HG02759 (cell line): ENCODE results near the gene BSG.

Experiments
- ATAC-seq: cut with Tn5 transposase; IDR thresholded peaks from one replicate; pipeline ENCODE4 v1.9.1; 2021; ENCODE audit warnings: mild to moderate bottlenecking, moderate library complexity; ENCODE audit not compliant: unreplicated experiment

Gene BSG

GRCh38 chr19:570937-571565 lies 1.3 kb upstream of the BSG start:
- ATAC-seq, result no peak

- no peak for ATAC-seq
These were observed 826 bp upstream of the BSG start for GRCh38 chr19:571566-571974.

GRCh38 chr19:572743-573518 lies 535 bp downstream of the BSG start:
- ATAC-seq, result no peak

- ATAC-seq, result no peak
These were observed 1.1 kb downstream of the BSG start for GRCh38 chr19:573519-573825.

- no peak for ATAC-seq
These were observed 2.5 kb downstream of the BSG start for GRCh38 chr19:574658-575526.

GRCh38 chr19:575527-576506 lies 3.4 kb downstream of the BSG start:
- no peak for ATAC-seq

GRCh38 chr19:576768-577438 lies 4.5 kb downstream of the BSG start:
- no peak for ATAC-seq

GRCh38 chr19:577439-578392 lies 5.3 kb downstream of the BSG start:
- ATAC-seq, result no peak

GRCh38 chr19:579111-579841 lies 6.9 kb downstream of the BSG start:
- ATAC-seq, result no peak

- no peak for ATAC-seq
These were observed 7.4 kb downstream of the BSG start for GRCh38 chr19:579842-580155.

- no peak for ATAC-seq
These were observed 8.0 kb downstream of the BSG start for GRCh38 chr19:580274-580835.

GRCh38 chr19:581399-582111 lies 9.2 kb downstream of the BSG start:
- ATAC-seq, result no peak

GRCh38 chr19:582497-583197 lies 10.3 kb downstream of the BSG start:
- no peak for ATAC-seq

- no peak for ATAC-seq
These were observed 11.0 kb downstream of the BSG start for GRCh38 chr19:583198-583967.

- no peak for ATAC-seq
These were observed 11.5 kb downstream of the BSG start for GRCh38 chr19:583968-584239.

- peak; percentile 56 for ATAC-seq
These were observed 12.0 kb downstream of the BSG start for GRCh38 chr19:584240-585001.
